Breast epithelium (tissue), 4 donors: Measurements from ENCODE around the gene HAPLN3. TPM values are rescaled to one million over a fixed set of nuclear protein-coding genes. Genes with fewer than 3 reads are reported as not detected.
"Not testable (repeated sequence)": the region's sequence is repeated elsewhere in the genome, so short reads cannot be mapped to it uniquely, and the experiment has no call there.

Experiments
- DNase-seq, 2 donors: peaks; one replicate each; pipeline ENCODE4 v3.0.0-alpha.2; 2019; ENCODE audit warnings: low spot score in 2 of 2
- H3K27ac ChIP-seq, 2 donors: fragments of 200-600 bp; sonication (generic) in 1 of 2; one replicate each; pipeline ENCODE4 v1.5.1; 2016 to 2019; ENCODE audit warnings: mild to moderate bottlenecking in 1 of 2
- H3K27me3 ChIP-seq, 2 donors: fragments of 200-600 bp; sonication (generic) in 1 of 2; one replicate each; pipeline versions ENCODE4 v1.5.1 to v1.6.0; 2017 to 2019; ENCODE audit warnings: control low read depth in 1 of 2, mild to moderate bottlenecking in 1 of 2
- H3K36me3 ChIP-seq: fragments of 200-600 bp; one replicate; pipeline ENCODE4 v1.5.1; 2019
- H3K4me1 ChIP-seq, 2 donors: fragments of 200-600 bp; sonication (generic); one replicate each; pipeline ENCODE4 v1.5.1; 2016 to 2019; ENCODE audit warnings: control low read depth in 1 of 2
- H3K4me3 ChIP-seq, 3 donors: fragments of 200-600 bp; sonication (generic); 1 replicate in 2 of 3; 2 replicates in 1 of 3; pipeline ENCODE4 v1.5.1; 2016 to 2019; ENCODE audit warnings: mild to moderate bottlenecking in 3 of 3, moderate library complexity in 2 of 3
- H3K9me3 ChIP-seq, 2 donors: fragments of 200-600 bp; sonication (generic) in 1 of 2; one replicate each; pipeline ENCODE4 v1.5.1; 2016 to 2019; ENCODE audit warnings: control low read depth in 1 of 2
- POLR2A ChIP-seq: fragments of 450-650 bp; IDR thresholded peaks from one replicate; pipeline ENCODE4 v1.6.1; 2016; ENCODE audit warnings: antibody characterized with exemption, mild to moderate bottlenecking, moderate library complexity
- POLR2AphosphoS5 ChIP-seq, 3 donors: sonication (generic); formaldehyde crosslinking; IDR thresholded peaks; one replicate each; pipeline ENCODE4 v1.6.1; 2017; ENCODE audit warnings: antibody characterized with exemption in 3 of 3
- intact Hi-C: fragments of 100-400 bp; cut with DNase I; formaldehyde crosslinking; loops from one replicate; pipeline ENCODE4 v1.15.1; 2023; ENCODE audit warnings: low total_unique reads
- total RNA-seq, 3 donors: library from RNA; depleted of rRNA; stranded (reverse); fragments of >200 nt; gene quantifications; one replicate each; pipeline ENCODE4 v1.1.0, GENCODE V29; 2016
- TF ChIP-seq, protein P1 (sequence below), 3 donors: fragments of 450-650 bp; IDR thresholded peaks; one replicate each; pipeline ENCODE4 v1.5.1; 2016 to 2017; ENCODE audit warnings: antibody characterized with exemption in 3 of 3, mild to moderate bottlenecking in 3 of 3, moderate library complexity in 3 of 3

Gene HAPLN3, protein sequence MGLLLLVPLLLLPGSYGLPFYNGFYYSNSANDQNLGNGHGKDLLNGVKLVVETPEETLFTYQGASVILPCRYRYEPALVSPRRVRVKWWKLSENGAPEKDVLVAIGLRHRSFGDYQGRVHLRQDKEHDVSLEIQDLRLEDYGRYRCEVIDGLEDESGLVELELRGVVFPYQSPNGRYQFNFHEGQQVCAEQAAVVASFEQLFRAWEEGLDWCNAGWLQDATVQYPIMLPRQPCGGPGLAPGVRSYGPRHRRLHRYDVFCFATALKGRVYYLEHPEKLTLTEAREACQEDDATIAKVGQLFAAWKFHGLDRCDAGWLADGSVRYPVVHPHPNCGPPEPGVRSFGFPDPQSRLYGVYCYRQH
- 10 to 100 TPM in 2 of 3 donors, 1 to 10 TPM in 1; 3.4 to 24.6 (median 11.1) TPM for total RNA-seq

DNA sequence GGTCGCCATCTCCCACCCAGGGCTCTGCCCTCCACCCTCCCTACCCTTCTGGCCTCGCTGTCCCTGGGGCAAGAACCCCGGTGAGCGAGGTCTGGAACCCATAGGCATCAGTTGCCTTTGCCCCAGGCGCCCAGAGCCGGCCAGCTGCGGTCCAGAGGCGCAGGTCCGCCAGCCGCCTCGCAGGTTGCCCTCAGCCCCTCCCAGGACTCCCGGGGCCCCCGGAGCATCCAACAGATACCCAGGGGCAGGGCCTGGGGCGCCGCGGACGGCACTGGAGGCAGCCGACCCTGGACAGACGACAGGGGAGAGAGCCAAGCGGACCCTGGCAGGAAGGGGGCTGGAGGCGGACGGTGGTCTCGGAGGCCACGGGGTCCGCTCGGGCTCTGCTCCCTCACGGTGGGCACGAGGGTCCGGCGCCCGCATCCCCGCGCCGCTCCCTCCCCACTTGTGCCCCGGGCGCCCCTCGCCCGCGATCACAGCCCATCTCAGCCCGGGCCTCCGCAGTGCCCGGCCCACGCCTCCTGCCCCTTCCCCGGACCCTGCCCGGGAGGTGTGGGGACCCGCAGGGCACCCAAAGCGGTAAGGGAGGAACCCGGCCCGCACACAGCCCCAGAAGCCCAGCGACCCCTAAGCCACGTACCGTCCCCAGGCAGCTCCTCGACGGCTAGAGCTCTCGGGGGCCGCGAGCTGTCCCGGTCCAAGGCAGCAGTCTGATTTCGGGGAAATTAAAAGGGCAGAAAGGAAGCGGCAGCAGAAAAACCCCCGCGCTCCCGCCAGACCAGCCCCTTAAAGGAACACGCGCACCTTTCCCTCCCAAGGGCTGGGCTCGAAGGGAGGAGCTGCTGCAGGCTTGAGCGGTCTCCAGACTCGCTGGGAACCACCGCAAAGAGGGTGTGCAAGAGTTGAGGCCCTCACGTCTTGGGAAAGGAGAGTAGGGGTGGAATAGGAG is at the start of gene HAPLN3:
Gene HAPLN3, minus strand, starts transcription at position 726 of the 949 bp plus-strand sequence. CDS start 8,246 bp downstream, outside the sequence.
- intact Hi-C loops, result no loop called here
- no peaks in the 10 kb centered on the region for H3K36me3 ChIP-seq
- H3K4me1 ChIP-seq, result peaks cover 4 to 16% of the 10 kb centered on the region in 2 donors
- peak within 1 kb of the TSS; percentile 77 to 82 for H3K27ac ChIP-seq
- H3K27me3 ChIP-seq, result no peaks in the 10 kb centered on the region
- no peak for DNase-seq
- TF ChIP-seq POLR2AphosphoS5 (IDR thresholded peaks at IDR 0.05), result no peak
- TF ChIP-seq, protein P1, sequence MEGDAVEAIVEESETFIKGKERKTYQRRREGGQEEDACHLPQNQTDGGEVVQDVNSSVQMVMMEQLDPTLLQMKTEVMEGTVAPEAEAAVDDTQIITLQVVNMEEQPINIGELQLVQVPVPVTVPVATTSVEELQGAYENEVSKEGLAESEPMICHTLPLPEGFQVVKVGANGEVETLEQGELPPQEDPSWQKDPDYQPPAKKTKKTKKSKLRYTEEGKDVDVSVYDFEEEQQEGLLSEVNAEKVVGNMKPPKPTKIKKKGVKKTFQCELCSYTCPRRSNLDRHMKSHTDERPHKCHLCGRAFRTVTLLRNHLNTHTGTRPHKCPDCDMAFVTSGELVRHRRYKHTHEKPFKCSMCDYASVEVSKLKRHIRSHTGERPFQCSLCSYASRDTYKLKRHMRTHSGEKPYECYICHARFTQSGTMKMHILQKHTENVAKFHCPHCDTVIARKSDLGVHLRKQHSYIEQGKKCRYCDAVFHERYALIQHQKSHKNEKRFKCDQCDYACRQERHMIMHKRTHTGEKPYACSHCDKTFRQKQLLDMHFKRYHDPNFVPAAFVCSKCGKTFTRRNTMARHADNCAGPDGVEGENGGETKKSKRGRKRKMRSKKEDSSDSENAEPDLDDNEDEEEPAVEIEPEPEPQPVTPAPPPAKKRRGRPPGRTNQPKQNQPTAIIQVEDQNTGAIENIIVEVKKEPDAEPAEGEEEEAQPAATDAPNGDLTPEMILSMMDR (IDR thresholded peaks at IDR 0.05), result no peak
- TF ChIP-seq POLR2A, result no peak
- H3K9me3 ChIP-seq, result no peaks in the 10 kb centered on the region
- peak within 1 kb of the TSS; percentile 49 to 87 (median 59) for H3K4me3 ChIP-seq

DNA sequence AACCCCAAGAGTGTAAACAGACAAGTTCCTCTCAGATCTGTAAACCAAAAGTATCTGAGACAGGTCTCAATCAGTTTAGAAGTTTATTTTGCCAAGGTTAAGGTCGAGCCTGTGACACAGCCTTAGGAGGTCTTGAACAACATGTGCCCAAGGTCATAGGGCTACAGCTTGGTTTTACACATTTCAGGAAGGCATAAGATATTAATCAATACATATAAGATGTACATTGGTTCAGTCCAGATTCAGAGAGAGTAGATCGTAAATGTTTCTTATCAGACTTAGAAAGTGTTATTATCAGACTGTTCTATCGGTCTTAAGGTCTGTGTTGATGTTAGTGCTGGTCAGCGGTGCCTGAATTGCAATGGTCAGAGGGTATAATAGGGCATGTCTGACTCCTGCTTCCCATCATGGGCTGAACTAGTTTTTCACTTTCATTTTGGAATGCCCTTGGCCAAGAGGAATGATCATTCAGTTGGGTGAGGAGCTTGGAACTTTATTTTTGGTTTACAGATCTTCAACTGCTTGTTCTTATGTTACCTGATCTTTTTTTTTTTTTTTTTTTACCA is 44.8 kb upstream of the HAPLN3 start:
- Histone ChIP-seq H3K9me3 (no peaks in the 10 kb centered on the region), H3K27me3 (no peaks in the 10 kb centered on the region), H3K4me1 (no peaks in the 10 kb centered on the region), H3K36me3 (no peaks in the 10 kb centered on the region), H3K4me3 (no peak overlapping the region), H3K27ac (no peak overlapping the region)
- TF ChIP-seq, protein P1 (IDR thresholded peaks at IDR 0.05), result no peak
- TF ChIP-seq POLR2A (no peak), POLR2AphosphoS5 (IDR thresholded peaks at IDR 0.05) (no peak)
- intact Hi-C loops, result no loop called here
- DNase-seq, result no peak

DNA sequence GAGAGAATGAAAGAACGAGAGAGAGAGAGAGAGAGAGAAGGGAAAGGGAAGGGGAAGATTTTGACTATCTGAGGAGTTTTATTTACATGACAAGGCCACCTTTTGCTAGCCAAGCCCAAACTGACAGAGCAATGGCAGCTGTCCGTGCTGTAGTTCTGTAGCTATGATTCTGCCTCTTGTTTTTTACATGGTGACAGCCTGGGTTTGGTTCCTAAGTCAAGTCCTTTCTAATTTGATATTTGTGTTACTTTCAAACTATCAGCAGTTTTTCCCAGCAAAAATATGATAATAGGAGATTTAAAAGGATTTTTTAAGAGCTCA is 44.1 kb upstream of the HAPLN3 start:
- H3K4me3 ChIP-seq, result no peak overlapping the region
- no peaks in the 10 kb centered on the region for H3K36me3 ChIP-seq
- H3K4me1 ChIP-seq, result no peaks in the 10 kb centered on the region
- H3K9me3 ChIP-seq, result no peaks in the 10 kb centered on the region
- H3K27me3 ChIP-seq, result no peaks in the 10 kb centered on the region
- H3K27ac ChIP-seq, result no peak overlapping the region
- intact Hi-C loops, result no loop called here
- TF ChIP-seq, protein P1 (IDR thresholded peaks at IDR 0.05), result no peak
- TF ChIP-seq POLR2A (no peak), POLR2AphosphoS5 (IDR thresholded peaks at IDR 0.05) (no peak)
- DNase-seq, result no peak

DNA sequence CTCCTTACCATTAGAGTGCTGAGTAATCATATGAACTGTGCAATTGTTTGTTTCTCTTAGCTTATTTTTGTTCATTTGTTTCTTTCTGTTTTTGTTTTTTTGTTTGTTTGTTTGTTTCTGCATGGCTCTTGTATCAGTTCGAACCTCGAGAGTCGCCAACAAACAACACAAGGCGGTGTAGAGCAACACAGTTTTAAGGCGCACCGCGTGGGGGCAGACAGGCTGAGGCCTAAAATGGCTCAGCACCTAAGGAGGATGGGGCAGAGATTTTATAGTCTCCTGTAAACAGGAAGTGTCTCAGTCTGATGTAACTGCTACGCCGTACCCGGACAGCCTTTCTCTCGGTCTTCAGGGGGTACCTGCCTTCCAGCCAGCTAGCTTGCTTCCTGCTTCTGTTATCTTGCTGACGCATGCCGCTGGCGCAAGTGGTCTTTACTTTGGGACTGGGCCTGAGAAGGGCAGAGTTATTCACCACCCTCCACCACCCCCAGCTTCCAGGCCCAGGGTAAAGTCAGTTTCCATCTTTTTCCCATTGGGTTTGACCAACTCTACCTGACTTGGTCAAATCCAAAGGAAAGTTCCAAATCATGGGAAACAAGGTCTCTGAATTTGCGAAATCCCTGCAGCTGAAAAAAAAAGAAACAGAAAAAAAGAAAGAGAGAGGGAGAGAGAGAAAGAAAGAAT is 43.6 kb upstream of the HAPLN3 start:
- no peaks in the 10 kb centered on the region for H3K4me1 ChIP-seq
- no peak overlapping the region for H3K4me3 ChIP-seq
- H3K9me3 ChIP-seq, result no peaks in the 10 kb centered on the region
- intact Hi-C loops, result no loop called here
- H3K36me3 ChIP-seq, result no peaks in the 10 kb centered on the region
- H3K27ac ChIP-seq, result no peak overlapping the region
- DNase-seq, result no peak
- TF ChIP-seq, protein P1 (IDR thresholded peaks at IDR 0.05), result no peak
- no peaks in the 10 kb centered on the region for H3K27me3 ChIP-seq

DNA sequence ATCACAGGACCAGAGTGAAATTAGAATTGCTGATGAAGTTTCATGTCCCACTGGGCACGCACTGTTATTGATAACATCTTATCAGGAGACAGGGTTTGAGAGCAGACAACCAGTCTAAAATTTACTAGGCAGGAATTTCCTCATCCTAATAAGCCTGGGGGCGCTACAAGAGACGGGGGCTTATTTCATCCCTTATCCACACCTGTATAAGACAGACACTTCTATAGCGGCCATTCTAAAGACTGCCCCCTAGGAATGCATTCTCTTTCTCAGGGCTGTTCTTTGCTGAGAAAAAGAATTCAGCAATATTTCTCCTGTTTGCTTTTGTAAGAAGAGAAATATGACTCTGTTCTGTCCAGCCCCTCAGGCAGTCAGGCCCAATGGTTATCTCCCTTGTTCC is 39.1 kb upstream of the HAPLN3 start:
- H3K4me3 ChIP-seq, H3K4me1 ChIP-seq, H3K9me3 ChIP-seq, H3K27ac ChIP-seq, H3K27me3 ChIP-seq, H3K36me3 ChIP-seq, intact Hi-C loops, DNase-seq: not testable (repeated sequence)
